ENCODE results near the gene DTNB.
"Not testable (repeated sequence)": the region's sequence is repeated elsewhere in the genome, so short reads cannot be mapped to it uniquely, and the experiment has no call there.

Gene DTNB

GRCh38 chr2:25586726-25587144 lies 86.6 kb downstream of the DTNB start:
- peak; percentile 31 for DNase-seq

- no peak for DNase-seq
Observed at GRCh38 chr2:25585189-25585588, 88.2 kb downstream of the DTNB start.

- no peak for DNase-seq
Observed at GRCh38 chr2:25582077-25582830, 91.1 kb downstream of the DTNB start.

GRCh38 chr2:25576596-25576995 lies 96.8 kb downstream of the DTNB start:
- no peak for DNase-seq

DNA sequence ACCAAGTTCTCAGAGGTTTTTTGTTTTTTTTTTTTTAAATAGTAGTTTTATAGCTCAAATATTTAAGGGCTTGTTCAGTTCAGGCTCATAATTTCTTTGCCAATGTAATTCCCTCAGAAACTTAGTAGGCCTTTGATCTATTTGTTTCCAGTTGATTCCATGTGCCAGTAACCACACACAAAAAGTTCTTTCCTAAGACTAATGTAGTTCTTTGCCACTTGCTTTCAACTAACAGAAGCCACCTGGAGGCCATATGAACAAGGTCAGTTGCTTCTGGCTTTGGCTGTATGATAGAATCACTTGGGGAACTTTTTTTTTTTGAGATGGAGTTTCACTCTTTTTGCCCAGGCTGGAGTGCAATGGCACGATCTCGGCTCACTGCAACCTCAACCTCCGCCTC lies 100.7 kb downstream of the DTNB start:
- no peak for DNase-seq

DNA sequence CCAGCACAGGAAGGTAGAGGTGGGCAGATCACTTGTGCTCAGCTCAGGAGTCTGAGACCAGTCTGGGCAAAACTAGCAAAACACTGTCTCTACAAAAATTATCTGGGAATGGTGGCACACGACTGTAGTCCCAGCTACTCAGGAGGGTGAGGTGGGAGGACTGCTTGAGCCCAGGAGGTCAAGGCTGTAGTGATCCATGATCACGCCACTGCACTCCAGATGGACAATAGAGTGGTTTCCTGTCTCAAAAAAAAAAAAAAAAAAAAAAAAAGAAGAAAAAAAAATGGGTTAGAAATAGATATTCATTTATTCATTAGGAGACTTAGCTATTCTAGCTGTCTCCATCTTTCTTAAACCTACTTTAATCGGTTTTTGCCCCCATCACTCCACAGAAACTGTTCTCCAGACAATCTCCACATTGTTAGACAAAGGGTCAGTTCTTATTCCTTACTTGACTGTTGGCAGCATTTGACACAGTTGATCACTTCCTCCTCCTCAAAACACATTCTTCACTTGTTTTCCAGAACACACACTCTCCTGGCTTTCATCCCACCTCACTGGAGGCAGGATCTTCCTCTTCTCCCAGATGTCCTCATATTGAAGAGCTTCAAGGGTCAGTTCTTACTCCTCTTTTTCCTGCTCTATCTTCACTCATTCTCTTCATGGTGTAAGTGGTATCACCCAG lies 103.1 kb downstream of the DTNB start:
- no peak for DNase-seq

DNA sequence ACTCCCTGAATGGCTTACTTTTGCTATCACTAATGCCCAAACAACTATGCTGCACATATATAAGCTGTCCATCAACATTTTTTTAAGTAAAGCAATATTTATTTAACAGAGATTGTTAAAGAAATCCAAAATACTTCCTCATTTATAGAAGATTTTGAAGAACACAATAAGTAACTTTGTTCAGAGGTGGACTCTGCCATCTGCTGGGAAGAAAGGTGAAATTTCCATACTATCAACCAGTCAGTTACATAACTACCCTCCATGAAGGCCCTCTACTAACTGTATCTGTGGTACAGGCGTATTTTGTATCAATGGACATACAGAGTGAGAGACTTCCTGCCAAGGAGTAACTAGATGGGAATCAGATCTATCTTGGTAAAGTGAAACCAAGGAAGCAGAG lies 106.0 kb downstream of the DTNB start:
- DNase-seq: no peak

DNA sequence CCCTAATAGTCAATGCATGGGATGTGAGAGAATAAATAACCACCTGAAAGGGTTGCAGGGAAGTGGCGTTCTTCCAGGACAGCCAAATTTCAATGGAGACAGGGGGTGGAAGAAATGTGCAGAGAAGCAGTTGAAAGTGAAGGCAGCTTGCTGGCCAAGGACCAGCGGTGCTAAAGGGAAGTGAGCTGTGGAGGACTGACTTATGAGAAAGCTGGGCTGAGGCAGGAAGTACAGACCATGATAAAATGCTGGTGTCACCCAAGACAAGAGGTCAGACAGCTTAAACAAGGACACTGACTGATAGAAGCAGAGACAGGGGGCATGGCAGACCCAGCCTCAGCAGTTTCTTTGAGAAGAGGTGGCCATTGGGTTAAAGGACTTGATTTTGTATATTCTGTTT lies 106.7 kb downstream of the DTNB start:
- no peak for DNase-seq

GRCh38 chr2:25566094-25566493 lies 107.3 kb downstream of the DTNB start:
- no peak for DNase-seq

GRCh38 chr2:25561136-25561850 lies 112.1 kb downstream of the DTNB start:
- DNase-seq: peak; percentile 46

GRCh38 chr2:25559148-25559547 lies 114.2 kb downstream of the DTNB start:
- no peak for DNase-seq

DNA sequence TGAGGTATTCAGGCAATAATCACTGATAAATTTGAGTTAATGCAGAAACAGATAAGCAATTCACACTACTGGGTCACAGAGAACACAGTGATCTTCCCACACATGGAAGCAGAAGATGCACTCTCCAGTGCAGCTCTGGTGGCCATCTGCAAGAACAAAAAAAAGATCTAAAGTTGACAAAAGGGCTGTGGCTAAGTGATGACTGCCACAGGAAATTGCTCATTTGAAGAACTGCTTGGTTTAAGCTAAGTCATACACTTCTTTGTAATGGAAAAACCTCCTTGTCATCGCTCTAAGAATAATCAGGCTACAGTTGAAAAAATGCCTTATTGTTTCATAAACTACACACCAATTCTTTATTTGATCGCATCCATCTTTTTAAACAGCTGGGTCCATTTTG lies 115.1 kb downstream of the DTNB start:
- DNase-seq: peak; percentile 52

DNA sequence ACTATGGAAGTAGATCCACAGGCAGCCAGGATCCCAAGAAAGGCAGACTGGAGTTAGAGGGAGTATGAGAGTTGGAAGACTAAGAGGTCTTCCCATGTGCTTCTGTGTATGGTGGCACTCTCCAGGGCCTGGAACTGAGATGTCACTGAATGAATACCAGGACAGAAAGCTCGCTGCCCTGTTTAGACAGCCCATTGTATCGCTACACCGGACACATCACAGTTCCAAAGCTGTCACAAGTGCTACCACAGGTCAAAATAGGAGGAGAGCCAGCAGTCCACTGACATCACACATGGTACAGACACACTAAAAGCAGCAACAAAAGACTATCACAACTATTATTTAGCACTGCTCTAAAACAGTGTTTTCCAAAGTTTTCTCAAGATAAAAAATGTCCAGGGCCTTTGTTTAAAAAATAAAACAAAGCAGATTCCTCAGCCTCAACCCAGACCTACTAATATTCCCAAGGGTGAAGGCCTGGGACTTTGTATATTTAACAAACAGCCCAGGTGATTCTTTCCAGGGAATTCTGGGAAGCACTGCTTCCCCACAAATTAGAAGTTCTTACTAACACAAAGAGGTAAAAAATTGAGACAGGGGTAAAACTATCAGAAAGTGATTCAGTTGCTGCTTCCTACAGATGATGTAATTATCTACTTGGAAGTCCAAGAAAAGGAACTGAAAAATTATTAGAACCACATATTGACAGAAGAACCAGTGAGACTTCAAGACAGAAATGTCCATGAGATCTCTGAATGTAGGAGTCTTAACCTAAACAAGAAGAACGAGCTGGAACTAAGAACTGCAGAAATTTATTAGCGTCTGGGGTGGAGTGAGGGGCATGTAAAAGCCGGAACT lies 116.0 kb downstream of the DTNB start:
- no peak for DNase-seq

- DNase-seq: no peak
Observed at GRCh38 chr2:25552318-25552717, 121.1 kb downstream of the DTNB start.

DNA sequence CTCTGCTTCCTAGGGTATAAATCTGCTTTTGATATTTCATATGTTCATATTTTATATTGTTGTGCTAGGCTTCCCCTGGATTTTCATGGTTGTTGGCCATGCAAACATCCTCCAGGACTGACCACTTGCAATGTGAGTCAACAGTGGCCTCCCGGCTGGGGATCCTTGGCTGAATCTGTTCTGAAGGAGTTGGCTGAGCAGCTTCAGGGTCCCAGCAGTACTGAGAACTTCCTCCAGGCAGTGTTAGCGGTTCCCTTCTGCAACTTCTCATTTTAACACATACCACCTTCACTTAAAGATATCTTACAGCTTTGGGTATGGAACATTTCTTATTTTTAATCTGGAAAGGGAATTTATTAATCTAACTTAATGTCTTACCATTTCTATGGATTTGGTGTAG lies 122.1 kb downstream of the DTNB start:
- DNase-seq: no peak

GRCh38 chr2:25549571-25549970 lies 123.8 kb downstream of the DTNB start:
- DNase-seq: not testable (repeated sequence)

GRCh38 chr2:25548601-25549000 lies 124.8 kb downstream of the DTNB start:
- no peak for DNase-seq

- no peak for DNase-seq
Observed at GRCh38 chr2:25546852-25547251, 126.5 kb downstream of the DTNB start.

- no peak for DNase-seq
Observed at GRCh38 chr2:25545899-25546298, 127.5 kb downstream of the DTNB start.

DNA sequence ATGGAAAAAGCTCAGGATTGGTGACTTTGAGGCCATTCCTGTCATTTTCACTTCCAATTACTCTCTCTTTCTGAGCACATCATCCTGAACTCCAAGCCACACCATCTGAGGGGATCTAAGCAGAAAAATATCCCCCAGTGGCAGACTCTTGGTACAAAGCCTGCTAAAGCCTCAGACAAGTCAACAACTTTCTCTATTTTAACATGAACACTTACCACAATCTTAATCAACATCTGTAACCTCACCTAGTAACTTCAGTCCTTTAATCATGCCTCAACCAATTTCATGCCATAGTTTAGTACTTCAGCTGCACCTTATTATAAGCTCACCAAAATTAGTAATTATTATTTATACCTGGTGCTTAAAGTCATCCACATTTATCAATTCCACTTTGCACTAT lies 128.9 kb downstream of the DTNB start:
- DNase-seq: no peak

GRCh38 chr2:25543939-25544338 lies 129.4 kb downstream of the DTNB start:
- no peak for DNase-seq

- no peak for DNase-seq
Observed at GRCh38 chr2:25541378-25541777, 132.0 kb downstream of the DTNB start.

DNA sequence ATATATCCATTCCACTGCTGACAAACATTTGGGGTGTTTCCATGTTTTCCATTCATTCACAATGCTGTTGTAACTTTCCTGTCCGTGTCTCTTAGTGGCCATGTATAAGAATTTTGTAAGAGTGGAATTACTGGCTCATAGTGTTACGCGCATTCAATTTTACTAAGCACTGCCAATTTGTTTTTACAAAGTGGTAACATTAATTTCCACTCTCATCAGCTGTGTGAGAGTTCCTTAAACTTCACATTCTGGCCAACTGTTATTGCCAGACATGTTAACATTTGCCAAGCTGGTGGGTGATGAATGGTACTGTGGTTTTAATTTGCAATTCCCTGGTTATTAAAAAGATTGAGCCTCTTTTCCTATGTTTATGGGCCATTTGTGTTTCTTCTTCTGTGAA lies 134.2 kb downstream of the DTNB start:
- no peak for DNase-seq

All from activated CD4-positive, alpha-beta T cell treated with anti-CD3 and anti-CD28 coated beads for 48 hours (primary cell).